Stimulated activated CD4-positive, alpha-beta T cell treated with anti-CD3 and anti-CD28 coated beads, Interleukin-1b, Interleukin-23, amount 100 ng/mL, for 1 hour (primary cell): ENCODE data around the gene SLC35F3.

Experiments used
- DNase-seq, 2 donors: peaks; one replicate each; pipeline ENCODE4 v3.0.0-alpha.2; 2020; ENCODE audit warnings: low read depth in 2 of 2

SLC35F3 gene

GRCh38 chr1:234316937-234317336 lies 412.5 kb downstream of the SLC35F3 start:
- DNase-seq: no peak

- no peak for DNase-seq
Measured at GRCh38 chr1:234320069-234320468, 415.6 kb downstream of the SLC35F3 start.

GRCh38 chr1:234320549-234320948 lies 416.1 kb downstream of the SLC35F3 start:
- no peak for DNase-seq

- no peak for DNase-seq
Measured at GRCh38 chr1:234321231-234321630, 416.8 kb downstream of the SLC35F3 start.

GRCh38 chr1:234322097-234322496 lies 417.6 kb downstream of the SLC35F3 start:
- DNase-seq: no peak

- DNase-seq: peak in 1 of 2 donors; percentile 28
Measured at GRCh38 chr1:234322979-234323378, 418.5 kb downstream of the SLC35F3 start.

GRCh38 chr1:234324821-234325220 lies 420.3 kb downstream of the SLC35F3 start:
- no peak for DNase-seq

- DNase-seq: no peak
Measured at GRCh38 chr1:234325878-234326496, 421.5 kb downstream of the SLC35F3 start.

GRCh38 chr1:234326497-234327366 lies 422.3 kb downstream of the SLC35F3 start:
- DNase-seq: peak; percentile 47 to 51

- no peak for DNase-seq
Measured at GRCh38 chr1:234327577-234328164, 423.2 kb downstream of the SLC35F3 start.

GRCh38 chr1:234330843-234331215 lies 426.4 kb downstream of the SLC35F3 start:
- no peak for DNase-seq

GRCh38 chr1:234331507-234331906 lies 427.0 kb downstream of the SLC35F3 start:
- DNase-seq: no peak

GRCh38 chr1:234336359-234336758 lies 431.9 kb downstream of the SLC35F3 start:
- no peak for DNase-seq

- no peak for DNase-seq
Measured at GRCh38 chr1:234337233-234337632, 432.8 kb downstream of the SLC35F3 start.

GRCh38 chr1:234340528-234340927 lies 436.1 kb downstream of the SLC35F3 start:
- no peak for DNase-seq

- DNase-seq: no peak
Measured at GRCh38 chr1:234342774-234343173, 438.3 kb downstream of the SLC35F3 start.

GRCh38 chr1:234345237-234345636 lies 440.8 kb downstream of the SLC35F3 start:
- no peak for DNase-seq

GRCh38 chr1:234348964-234349363 lies 444.5 kb downstream of the SLC35F3 start:
- DNase-seq: no peak

GRCh38 chr1:234355782-234356510 lies 451.5 kb downstream of the SLC35F3 start:
- DNase-seq: no peak

- peak; percentile 5 to 13 for DNase-seq
Measured at GRCh38 chr1:234356615-234357269, 452.3 kb downstream of the SLC35F3 start.

GRCh38 chr1:234357831-234358230 lies 453.4 kb downstream of the SLC35F3 start:
- no peak for DNase-seq
